ENCODE data around the gene TMEM254.
"Not testable (repeated sequence)": the region's sequence is repeated elsewhere in the genome, so short reads cannot be mapped to it uniquely, and the experiment has no call there.

TMEM254 gene

DNA sequence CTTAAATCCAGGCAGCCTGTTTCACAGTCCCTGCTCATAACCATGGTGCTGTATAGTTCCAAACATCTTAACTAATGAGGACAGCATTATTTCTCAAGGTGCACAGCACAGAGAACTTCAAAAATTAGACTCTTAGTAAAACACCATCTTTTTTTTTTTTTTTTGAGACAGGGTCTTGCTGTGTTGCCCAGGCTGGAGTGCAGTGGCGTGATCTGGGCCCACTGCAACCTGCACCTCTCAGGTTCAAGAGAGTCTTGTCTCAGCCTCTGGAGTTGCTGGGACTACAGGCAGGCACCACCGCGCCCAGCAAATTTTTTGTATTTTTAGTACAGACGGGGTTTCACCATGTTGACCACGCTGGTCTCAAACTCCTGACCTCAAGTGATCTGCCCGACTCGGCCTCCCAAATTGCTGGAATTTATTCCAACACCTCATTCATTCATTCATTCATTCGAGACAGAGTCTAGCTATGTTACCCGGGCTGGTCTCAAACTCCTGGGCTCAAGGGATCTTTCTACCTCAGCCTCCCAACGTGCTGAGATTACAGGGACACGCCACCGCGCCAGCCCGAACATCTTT lies 507 bp upstream of the TMEM254 start:
- no peak for DNase-seq

DNA sequence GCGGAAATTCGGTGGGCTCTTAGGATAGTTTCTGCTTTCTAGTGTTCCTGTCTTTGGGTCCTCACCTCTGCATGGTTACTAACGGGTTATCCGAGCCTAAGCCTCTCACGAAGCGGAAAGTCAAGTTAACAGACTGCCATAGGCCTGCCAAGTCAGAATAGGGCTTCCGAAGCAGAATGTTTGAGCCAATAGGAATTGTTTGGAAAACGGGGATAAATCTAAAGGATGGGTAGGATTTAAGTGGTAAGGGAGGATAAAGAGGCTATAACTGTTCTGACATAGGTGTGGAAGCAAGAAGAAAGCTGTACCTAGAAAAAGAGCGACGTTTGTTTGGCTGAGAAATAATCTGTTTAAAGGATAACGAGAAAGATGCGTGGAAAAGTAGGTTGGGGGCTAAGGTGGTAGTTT lies 851 bp downstream of the TMEM254 start:
- DNase-seq = no peak

DNA sequence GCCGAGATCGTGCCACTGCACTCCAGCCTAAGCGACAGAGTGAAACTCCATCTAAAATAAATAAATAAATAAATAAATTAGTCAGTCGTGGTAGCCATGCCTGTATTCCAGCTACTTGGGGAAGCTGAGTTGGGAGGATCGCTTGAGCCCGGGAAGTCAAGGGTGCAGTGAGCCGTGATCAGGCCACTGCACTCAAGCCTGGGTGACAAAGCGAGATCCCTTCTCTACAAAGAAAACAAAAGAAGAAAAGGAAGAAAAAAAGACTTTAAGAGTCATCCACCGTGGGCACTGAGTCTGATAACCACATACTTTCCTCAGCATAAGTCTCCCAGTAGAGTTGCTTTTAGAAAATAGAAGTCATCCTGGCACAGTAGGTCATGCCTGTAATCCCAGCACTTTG lies 2.6 kb downstream of the TMEM254 start:
- no peak for DNase-seq

DNA sequence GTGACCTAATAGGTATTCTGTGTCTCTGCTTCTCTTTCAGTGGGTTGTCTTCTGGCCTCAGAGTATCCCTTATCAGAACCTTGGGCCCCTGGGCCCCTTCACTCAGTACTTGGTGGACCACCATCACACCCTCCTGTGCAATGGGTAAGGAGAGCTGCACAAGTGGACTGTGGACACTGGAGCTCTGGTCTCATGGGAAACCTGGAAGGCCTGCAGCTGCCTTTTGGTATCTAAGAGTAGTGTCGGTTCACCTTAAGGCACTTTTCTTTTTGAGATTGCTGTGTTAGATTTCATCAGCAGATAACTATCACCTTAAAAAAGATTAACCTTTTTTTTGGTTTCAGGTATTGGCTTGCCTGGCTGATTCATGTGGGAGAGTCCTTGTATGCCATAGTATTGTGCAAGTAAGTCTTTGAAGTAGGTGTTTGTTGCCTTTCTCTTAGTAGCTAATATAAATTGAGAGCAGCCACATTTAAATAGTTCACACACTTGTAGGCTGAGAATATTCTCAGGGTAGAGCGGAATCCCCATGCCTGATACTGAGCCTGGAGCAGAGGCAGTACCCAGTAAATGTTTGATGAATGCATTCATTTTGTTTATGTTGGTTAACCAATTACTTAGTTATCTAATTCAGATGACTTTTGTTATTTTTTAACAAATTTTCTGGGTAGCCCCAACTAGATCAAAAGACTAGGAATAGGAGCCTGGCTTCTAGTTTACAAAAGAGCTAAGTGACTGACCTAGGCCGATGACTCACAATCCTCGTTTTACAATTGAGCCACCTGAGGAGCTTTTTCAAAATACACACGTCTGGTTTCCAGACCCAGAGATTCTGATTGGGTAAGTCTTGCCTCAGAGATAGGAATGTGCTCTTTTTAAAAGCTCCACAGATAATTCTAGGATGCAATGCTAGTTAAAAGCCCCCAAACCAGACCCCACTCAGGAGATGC lies 3.6 kb downstream of the TMEM254 start:
- DNase-seq = peak; percentile 87

- DNase-seq = no peak
Observed at GRCh38 chr10:80090121-80090520, 11.7 kb downstream of the TMEM254 start.

- DNase-seq = no peak
Observed at GRCh38 chr10:80094231-80094630, 15.8 kb downstream of the TMEM254 start.

- DNase-seq = not testable (repeated sequence)
Observed at GRCh38 chr10:80098272-80098671, 19.8 kb downstream of the TMEM254 start.

DNA sequence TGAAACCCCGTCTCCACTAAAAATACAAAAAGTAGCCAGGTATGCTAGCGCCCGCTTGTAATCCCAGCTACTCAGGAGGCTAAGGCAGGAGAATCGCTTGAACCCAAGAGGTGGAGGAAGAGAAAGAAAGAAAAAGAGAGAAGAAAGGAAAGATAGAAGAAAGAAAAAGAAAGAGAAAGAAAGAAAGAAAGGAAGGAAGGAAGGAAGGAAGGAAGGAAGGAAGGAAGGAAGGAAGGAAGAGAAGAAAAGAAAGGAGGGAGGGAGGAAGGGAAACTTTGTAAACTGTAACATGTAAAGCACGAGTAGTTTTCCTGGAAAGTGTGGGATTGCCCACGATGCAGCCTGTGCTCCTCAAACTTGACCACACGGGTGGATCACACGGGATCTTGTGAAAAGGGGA lies 20.8 kb downstream of the TMEM254 start:
- DNase-seq = not testable (repeated sequence)

DNA sequence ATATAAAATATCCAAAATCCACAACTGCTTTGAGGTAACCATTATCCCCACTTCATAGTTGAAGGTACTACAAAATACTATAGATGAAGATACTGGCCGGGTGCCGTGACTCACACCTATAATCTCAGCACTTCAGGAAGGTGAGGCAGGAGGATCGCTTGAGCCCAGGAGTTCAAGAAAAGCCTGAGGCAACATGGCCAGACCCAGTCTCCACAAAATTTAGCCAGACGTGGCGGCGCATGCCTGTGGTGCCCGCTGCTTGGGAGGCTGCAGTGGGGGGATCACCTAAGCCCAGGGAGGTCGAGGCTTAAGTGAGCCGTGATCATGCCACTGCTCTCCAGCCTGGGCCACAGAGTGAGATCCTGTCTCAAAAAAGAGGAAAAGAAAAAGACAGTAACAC lies 21.7 kb downstream of the TMEM254 start:
- DNase-seq = peak; percentile 84

DNA sequence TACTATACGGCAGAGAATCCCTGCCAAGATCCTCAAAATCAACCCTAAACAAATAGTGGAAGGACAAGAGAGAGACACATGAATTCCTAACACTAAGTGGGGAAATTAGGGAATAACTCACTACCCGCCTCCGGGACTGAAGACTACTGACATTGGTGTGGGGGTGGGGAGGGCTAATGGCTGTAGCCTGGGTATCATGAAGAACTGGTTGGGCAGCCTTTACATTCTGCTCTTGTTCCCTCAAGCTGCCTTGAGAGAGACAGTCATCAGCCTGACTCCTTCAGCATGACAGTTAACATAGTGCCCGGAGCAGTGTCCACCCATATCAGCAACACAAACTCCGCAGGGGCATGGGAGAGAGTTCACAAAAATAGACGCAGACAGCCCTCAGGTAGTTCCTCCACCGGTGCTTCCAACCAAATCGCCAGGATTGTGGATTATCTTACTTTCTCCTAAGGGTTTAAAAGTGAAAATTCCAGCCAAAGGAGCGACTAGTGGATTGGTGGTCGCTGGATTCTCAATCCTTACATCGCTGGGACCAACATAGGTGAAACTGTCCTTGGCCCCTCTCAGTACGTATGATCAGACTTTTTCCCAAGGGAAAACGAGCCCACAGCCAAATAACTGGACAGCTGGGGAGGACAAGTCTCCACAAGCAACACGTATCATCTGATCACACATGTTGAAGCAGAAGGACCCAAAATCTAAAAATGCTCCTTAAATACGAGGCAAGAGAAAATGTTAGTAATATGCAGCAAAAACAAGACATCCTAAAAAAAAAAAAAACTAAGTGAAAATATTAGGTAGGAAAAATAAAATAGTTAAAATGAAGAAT lies 22.6 kb downstream of the TMEM254 start:
- peak; percentile 95 for DNase-seq

GRCh38 chr10:80104066-80104926 lies 25.8 kb downstream of the TMEM254 start:
- DNase-seq = no peak

- DNase-seq = no peak
Observed at GRCh38 chr10:80108576-80109239, 30.2 kb downstream of the TMEM254 start.

DNA sequence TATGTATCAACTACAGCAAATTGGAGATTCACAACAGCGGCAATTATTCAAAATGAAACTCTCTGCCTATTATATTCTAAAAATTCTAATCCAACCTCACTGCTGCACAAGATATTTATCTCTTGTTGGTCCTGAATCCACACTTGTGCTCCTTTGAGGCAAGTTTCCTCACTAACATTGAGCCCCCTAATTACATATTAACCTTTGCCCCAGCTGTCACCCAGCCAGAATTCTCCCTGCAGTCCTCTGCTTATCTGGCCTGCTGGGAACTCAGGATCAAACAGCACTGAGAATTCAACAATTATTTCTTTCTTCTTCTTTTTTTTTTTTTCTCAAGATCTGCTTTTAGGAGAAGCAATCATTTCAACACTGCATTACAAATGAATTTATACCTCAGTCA lies 32.5 kb downstream of the TMEM254 start:
- no peak for DNase-seq

GRCh38 chr10:80118669-80119068 lies 40.2 kb downstream of the TMEM254 start:
- DNase-seq = no peak

GRCh38 chr10:80122110-80122710 lies 43.7 kb downstream of the TMEM254 start:
- no peak for DNase-seq

DNA sequence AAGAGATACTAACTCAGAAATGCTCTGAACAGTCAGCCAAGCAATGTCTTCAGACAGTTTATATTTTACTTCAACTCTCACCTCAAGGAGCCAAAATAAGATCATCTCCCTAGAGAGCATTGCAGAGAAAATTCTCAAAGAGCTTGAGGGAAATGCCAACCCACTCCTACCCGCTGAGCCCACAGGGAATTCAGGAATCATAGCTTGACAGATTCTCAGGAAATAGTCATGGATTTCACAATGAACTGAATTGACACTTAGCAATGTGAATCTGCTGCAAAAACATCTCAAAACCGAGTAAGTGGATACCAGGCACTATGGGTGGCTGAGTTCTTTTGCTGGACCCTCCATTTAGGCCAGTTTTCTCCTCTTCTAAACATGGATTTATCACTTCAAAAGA lies 44.3 kb downstream of the TMEM254 start:
- DNase-seq = no peak

GRCh38 chr10:80126876-80127275 lies 48.4 kb downstream of the TMEM254 start:
- peak; percentile 58 for DNase-seq

- peak; percentile 83 for DNase-seq
Observed at GRCh38 chr10:80131499-80131901, 53.0 kb downstream of the TMEM254 start.

DNA sequence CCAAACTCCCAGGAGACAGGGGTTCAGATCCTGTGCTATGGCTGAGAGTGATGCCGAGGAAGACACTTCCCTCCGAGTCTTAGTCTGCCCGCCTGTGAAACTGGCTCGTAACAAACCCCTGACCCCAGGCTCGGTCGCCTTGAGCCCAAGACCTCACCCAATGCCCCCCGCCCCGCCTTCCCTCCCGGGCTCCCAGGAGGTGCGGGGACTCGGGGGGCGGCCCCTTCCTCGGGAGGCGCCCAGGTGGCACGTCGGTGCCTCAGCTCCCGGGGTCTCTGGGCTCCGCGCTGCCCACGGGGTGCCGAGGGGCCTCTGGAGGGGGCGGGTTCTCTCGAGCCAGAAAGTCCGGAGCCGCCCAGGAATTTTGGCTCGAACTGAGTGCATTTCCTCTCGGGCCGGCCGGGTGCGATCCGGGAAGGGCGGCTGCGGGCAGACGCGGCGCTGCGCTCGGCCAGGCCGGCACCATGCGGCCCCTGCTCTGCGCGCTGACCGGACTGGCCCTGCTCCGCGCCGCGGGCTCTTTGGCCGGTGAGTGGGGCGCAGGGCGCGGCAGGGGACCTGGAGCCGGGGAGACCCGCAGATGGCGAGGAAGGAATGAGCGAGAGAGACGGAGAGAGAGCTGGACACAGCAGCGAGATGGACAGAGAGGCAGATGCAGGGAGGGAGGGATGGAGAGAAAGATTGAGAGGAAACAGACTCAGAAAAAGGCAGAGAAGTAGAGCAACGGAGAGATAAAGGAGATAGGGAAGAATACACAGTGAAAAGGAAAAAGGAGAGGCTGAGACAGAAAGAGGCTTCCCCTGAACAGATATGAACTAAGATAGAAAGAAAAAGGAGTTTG lies 54.1 kb downstream of the TMEM254 start, which contains the start of gene PLAC9:
TSS of gene PLAC9 (plus strand) at position 432 of the 841 bp plus-strand sequence. CDS start at position 465, 33 bp downstream.
- DNase-seq = peak; percentile 75

DNA sequence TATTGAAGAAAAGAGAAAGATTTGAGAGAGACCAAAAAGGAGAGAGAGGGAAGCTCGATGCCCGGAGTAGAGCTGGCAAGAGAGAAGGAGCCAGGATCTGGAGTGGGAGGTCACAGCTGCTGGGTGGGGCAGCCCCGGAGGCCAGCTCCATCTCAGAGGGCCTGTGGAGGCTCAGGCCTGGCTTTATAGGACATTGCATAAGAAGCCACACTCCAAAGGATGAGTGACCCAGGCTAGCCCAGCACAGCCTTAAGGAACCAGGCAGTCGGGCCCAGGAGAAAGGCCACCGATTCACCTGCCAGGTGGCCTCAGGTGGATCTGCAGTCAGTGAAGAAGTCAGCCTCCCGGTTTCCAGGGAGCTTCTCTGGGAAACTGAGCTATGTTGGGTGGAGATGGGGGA lies 54.7 kb downstream of the TMEM254 start:
- DNase-seq = no peak

Data from islet precursor cell (in vitro differentiated cells).